ENCODE data around the gene PLA2G4F. TPM values are rescaled to one million over a fixed set of nuclear protein-coding genes. Genes with fewer than 3 reads are reported as not detected.
"Not testable (repeated sequence)": the region's sequence is repeated elsewhere in the genome, so short reads cannot be mapped to it uniquely, and the experiment has no call there.

Gene PLA2G4F
- total RNA-seq, 4 donors from 2014 or later, result not detected

GRCh38 chr15:42093966-42094365 is 62.5 kb downstream of the PLA2G4F start:
- no peak for ATAC-seq (ENCODE audit: low FRiP score)
- TF ChIP-seq CTCF (IDR thresholded peaks at IDR 0.05), result no peak
- DNase-seq (ENCODE audit: low spot score), result no peak

GRCh38 chr15:42092398-42093318 is 63.8 kb downstream of the PLA2G4F start:
- no peak for TF ChIP-seq CTCF (IDR thresholded peaks at IDR 0.05)
- ATAC-seq (ENCODE audit: low FRiP score) (no peak), DNase-seq (ENCODE audit: low spot score) (no peak)

GRCh38 chr15:42091753-42092397 is 64.6 kb downstream of the PLA2G4F start:
- not testable (repeated sequence) for ATAC-seq (ENCODE audit: low FRiP score)

GRCh38 chr15:42090781-42091180 is 65.7 kb downstream of the PLA2G4F start:
- DNase-seq (ENCODE audit: low spot score) (no peak), ATAC-seq (ENCODE audit: low FRiP score) (no peak)
- no peak for TF ChIP-seq CTCF (IDR thresholded peaks at IDR 0.05)

More at GRCh38 chr15:42091753-42092397, 64.6 kb downstream of the PLA2G4F start:
- DNase-seq (ENCODE audit: low spot score), result not testable (repeated sequence)

- ATAC-seq (ENCODE audit: low FRiP score), result no peak
- no peak for DNase-seq (ENCODE audit: low spot score)
- TF ChIP-seq CTCF (IDR thresholded peaks at IDR 0.05), result no peak
Measured at GRCh38 chr15:42090370-42090769, 66.1 kb downstream of the PLA2G4F start.

- ATAC-seq (ENCODE audit: low FRiP score) (no peak), DNase-seq (ENCODE audit: low spot score) (no peak)
- TF ChIP-seq CTCF (IDR thresholded peaks at IDR 0.05), result no peak
Measured at GRCh38 chr15:42089942-42090341, 66.5 kb downstream of the PLA2G4F start.

Small RNAs within 50 kb of the gene (small RNA-seq; reads per million reads assigned to genes)
- gene MIR627, result not detected

Other genes with a start within 250 kb of the PLA2G4F start
- gene EHD4, start 184.1 kb downstream of the PLA2G4F start, total RNA-seq, result 10 to 100 TPM; 30.5 to 88.6 (median 37.8) TPM
- under 1 TPM in 1 of 4 donors, not detected in 3; 0.12 TPM for gene PLA2G4E, start 135.6 kb downstream of the PLA2G4F start, total RNA-seq
- under 1 TPM in 1 of 4 donors, not detected in 3; 0.09 TPM for gene PLA2G4D, start 62.1 kb downstream of the PLA2G4F start, total RNA-seq
- 100 to 1,000 TPM in 1 of 4 donors, 10 to 100 TPM in 3; 61.0 to 134 (median 73.8) TPM for gene VPS39, start 51.7 kb upstream of the PLA2G4F start, total RNA-seq
- 10 to 100 TPM; 13.6 to 53.0 (median 20.2) TPM for gene GANC, start 116.6 kb upstream of the PLA2G4F start, total RNA-seq
- gene TMEM87A, start 116.8 kb upstream of the PLA2G4F start, total RNA-seq, result 10 to 100 TPM; 43.3 to 75.7 (median 46.9) TPM
- 10 to 100 TPM in 2 of 4 donors, 1 to 10 TPM in 2; 7.5 to 25.4 (median 10.4) TPM for gene CAPN3, start 202.9 kb upstream of the PLA2G4F start, total RNA-seq

All from omental fat pad (tissue), 4 donors.